ENCODE measurements around the gene NFIA.

GRCh38 chr1:61338899-61339298 is 256.5 kb downstream of the NFIA start:
- TF ChIP-seq POLR2AphosphoS5 (IDR thresholded peaks at IDR 0.05) (no peak), POLR2A (IDR thresholded peaks at IDR 0.05) (no peak)
